IMR-90 (cell line): Measurements from ENCODE around the gene PNMA8A. TPM values are rescaled to one million over a fixed set of nuclear protein-coding genes. Genes with fewer than 3 reads are reported as not detected.

Experiments used
- ATAC-seq: fragments of 200-7000 bp; cut with Tn5 transposase; 2 replicates; pipeline ENCODE4 v1.9.1; 2020; ENCODE audit warnings: low read depth, mild to moderate bottlenecking, moderate library complexity
- BruUV-seq: library from RNA; stranded (reverse); fragments of 400-500 nt; replicated peaks from 2 replicates; lab custom pipeline; 2021; lab: Mats Ljungman, UMichigan
- CTCF ChIA-PET: fragments of 300-600 bp; formaldehyde crosslinking; extraction: SDS; loops from one replicate; lab custom pipeline; 2021; ENCODE audit warnings: antibody characterized with exemption; lab: Yijun Ruan, JAX
- POLR2A ChIA-PET: fragments of 300-600 bp; sonication (Branson Sonifier 250); formaldehyde crosslinking; loops from one replicate; lab custom pipeline; 2022; ENCODE audit warnings: antibody characterized with exemption; ENCODE audit not compliant: unreplicated experiment; lab: Charles Lee
- DNase-seq: peaks from one replicate; pipeline ENCODE4 v3.0.0; 2013
- H2AFZ ChIP-seq: replicated peaks from 2 replicates; pipeline ENCODE3; 2013; ENCODE audit warnings: low read length, mild to moderate bottlenecking; ENCODE audit not compliant: poor library complexity
- H2AK5ac ChIP-seq: 2 replicates; pipeline ENCODE4 v1.6.1; 2013; ENCODE audit warnings: low read depth, low read length, inconsistent platforms
- H2AK9ac ChIP-seq: replicated peaks from 2 replicates; pipeline ENCODE3; 2013; ENCODE audit warnings: mild to moderate bottlenecking, low read depth, low read length, moderate library complexity; ENCODE audit not compliant: poor library complexity
- H2BK120ac ChIP-seq: 2 replicates; pipeline ENCODE4 v1.6.1; 2013; ENCODE audit warnings: low read depth, low read length, inconsistent platforms
- H2BK15ac ChIP-seq: 3 replicates; pipeline ENCODE4 v1.6.1; 2013; ENCODE audit warnings: low read depth, low read length, inconsistent platforms
- H2BK20ac ChIP-seq: 2 replicates; pipeline ENCODE4 v1.6.1; 2013; ENCODE audit warnings: low read depth, mild to moderate bottlenecking, inconsistent platforms, low read length, moderate library complexity
- H2BK5ac ChIP-seq: 2 replicates; pipeline ENCODE4 v1.6.1; 2013; ENCODE audit warnings: mild to moderate bottlenecking, low read depth, low read length, inconsistent platforms; ENCODE audit not compliant: poor library complexity, severe bottlenecking
- H3K14ac ChIP-seq: replicated peaks from 2 replicates; pipeline ENCODE4 v1.6.1; 2013; ENCODE audit warnings: low read depth, low read length, inconsistent platforms
- H3K18ac ChIP-seq: 2 replicates; pipeline ENCODE4 v1.6.1; 2013; ENCODE audit warnings: low read depth, low read length, control low read depth
- H3K23ac ChIP-seq: 2 replicates; pipeline ENCODE4 v1.6.1; 2013; ENCODE audit warnings: low read depth, low read length, inconsistent platforms
- H3K27ac ChIP-seq: 2 replicates; pipeline ENCODE4 v1.5.1; 2013; ENCODE audit warnings: mild to moderate bottlenecking, control low read depth, low read length; ENCODE audit not compliant: insufficient read depth
- H3K27me3 ChIP-seq: 2 replicates; pipeline ENCODE4 v1.6.1; 2013; ENCODE audit warnings: low read length; ENCODE audit not compliant: control insufficient read depth, insufficient read depth
- H3K36me3 ChIP-seq: 2 replicates; pipeline ENCODE4 v1.6.1; 2013; ENCODE audit warnings: low read length, mixed read lengths; ENCODE audit not compliant: control insufficient read depth, insufficient read depth
- H3K4ac ChIP-seq: 2 replicates; pipeline ENCODE4 v1.6.1; 2013; ENCODE audit warnings: low read depth, low read length, inconsistent platforms
- H3K4me1 ChIP-seq: 2 replicates; pipeline ENCODE4 v1.6.1; 2013; ENCODE audit warnings: low read length, mixed read lengths; ENCODE audit not compliant: control insufficient read depth, insufficient read depth
- H3K4me2 ChIP-seq: 2 replicates; pipeline ENCODE4 v1.6.1; 2013; ENCODE audit warnings: low read depth, mild to moderate bottlenecking, control low read depth, low read length, moderate library complexity
- H3K4me3 ChIP-seq: 2 replicates; pipeline ENCODE4 v1.5.1; 2013; ENCODE audit warnings: low read depth, mild to moderate bottlenecking, control low read depth, low read length, moderate library complexity; ENCODE audit not compliant: insufficient read depth
- H3K56ac ChIP-seq: 2 replicates; pipeline ENCODE4 v1.6.1; 2013; ENCODE audit warnings: low read length, inconsistent platforms; ENCODE audit not compliant: insufficient read depth; ENCODE audit errors: extremely low read depth
- H3K79me1 ChIP-seq, 2 experiments: 2 replicates each; pipeline ENCODE4 v1.6.1; 2013; ENCODE audit warnings: low read length in 2 of 2, inconsistent platforms in 1 of 2, low read depth in 1 of 2
- H3K9ac ChIP-seq: 2 replicates; pipeline ENCODE4 v1.6.1; 2013; ENCODE audit warnings: low read depth, low read length, control low read depth
- H3K9me1 ChIP-seq: 2 replicates; pipeline ENCODE4 v1.6.1; 2013; ENCODE audit warnings: low read length, inconsistent platforms; ENCODE audit not compliant: insufficient read depth
- H3K9me3 ChIP-seq: 2 replicates; pipeline ENCODE4 v1.6.1; 2013; ENCODE audit warnings: low read length; ENCODE audit not compliant: control insufficient read depth, insufficient read depth
- H4K20me1 ChIP-seq: 2 replicates; pipeline ENCODE4 v1.6.1; 2013; ENCODE audit warnings: low read length, inconsistent platforms; ENCODE audit not compliant: insufficient read depth
- H4K5ac ChIP-seq: 2 replicates; pipeline ENCODE4 v1.6.1; 2013; ENCODE audit warnings: mild to moderate bottlenecking, low read depth, low read length, control low read depth
- H4K8ac ChIP-seq, 2 experiments: 2 replicates each; pipeline ENCODE4 v1.6.1; 2013; ENCODE audit warnings: low read depth in 2 of 2, low read length in 2 of 2, control low read depth in 1 of 2, inconsistent platforms in 1 of 2
- H4K91ac ChIP-seq: 2 replicates; pipeline ENCODE4 v1.6.1; 2013; ENCODE audit warnings: low read depth, low read length, inconsistent platforms; ENCODE audit not compliant: insufficient read depth
- FOS ChIP-seq: fragments of 150-350 bp; IDR thresholded peaks from 2 replicates; pipeline ENCODE4 v1.6.1; 2016; ENCODE audit warnings: low read depth, low read length
- MAZ ChIP-seq: IDR thresholded peaks from 2 replicates; pipeline ENCODE4 v1.6.1; 2012; ENCODE audit warnings: low read depth, mild to moderate bottlenecking, low read length, improper control_type of control experiment, moderate library complexity, borderline replicate concordance
- MXI1 ChIP-seq: IDR thresholded peaks from 2 replicates; pipeline ENCODE4 v1.6.1; 2012; ENCODE audit warnings: low read depth, mild to moderate bottlenecking, low read length, moderate library complexity, borderline replicate concordance
- NFE2L2 ChIP-seq: fragments of 150-350 bp; IDR thresholded peaks from 2 replicates; pipeline ENCODE4 v1.6.1; 2016; ENCODE audit warnings: low read depth, mild to moderate bottlenecking, low read length
- POLR2A ChIP-seq: IDR thresholded peaks from 2 replicates; pipeline ENCODE4 v1.6.1; 2012; ENCODE audit warnings: mild to moderate bottlenecking, low read depth, low read length
- RCOR1 ChIP-seq: IDR thresholded peaks from 2 replicates; pipeline ENCODE4 v1.6.1; 2012; ENCODE audit warnings: mild to moderate bottlenecking, low read length, improper control_type of control experiment; ENCODE audit not compliant: insufficient replicate concordance
- WGBS, 2 experiments: methylation state at CpG; one replicate each; pipeline versions ENCODE4 v1.1.5 to v1.1.7; 2013; ENCODE audit warnings: missing lambda C conversion rate in 2 of 2; ENCODE audit not compliant: insufficient read length in 1 of 2; ENCODE audit errors: extremely low coverage in 2 of 2; 5-methylcytosine and 5-hydroxymethylcytosine counted together
- dilution Hi-C: fragments of 300-500 bp; cut with HindIII; formaldehyde crosslinking; loops from one replicate; pipeline ENCODE4 v1.14.3; 2018; ENCODE audit warnings: low sequenced_read_pairs; ENCODE audit not compliant: unreplicated experiment
- in situ Hi-C: fragments of 300-500 bp; cut with MboI; formaldehyde crosslinking; loops from 3 replicates; pipeline ENCODE4 v1.14.3; 2019; ENCODE audit warnings: low sequenced_read_pairs, inconsistent platforms, mixed read lengths
- intact Hi-C: fragments of 100-400 bp; cut with micrococcal nuclease; formaldehyde crosslinking; loops from 2 replicates; pipeline ENCODE4 v1.10.0; 2022
- polyA plus RNA-seq, 3 experiments: library from polyadenylated mRNA; depleted of rRNA; stranded (reverse); fragments of >200 nt; gene quantifications; 2 replicates each; pipeline ENCODE4 v1.2.3, GENCODE V29; 2012; ENCODE audit warnings: low replicate concordance in 1 of 3
- total RNA-seq: library from RNA; depleted of rRNA; stranded (reverse); fragments of >200 nt; gene quantifications from 2 replicates; pipeline ENCODE4 v1.2.3, GENCODE V29; 2012
- TF ChIP-seq, protein P1 (sequence below): fragments of 150-350 bp; IDR thresholded peaks from 2 replicates; pipeline ENCODE4 v1.6.1; 2016; ENCODE audit warnings: low read depth, mild to moderate bottlenecking, low read length, moderate library complexity, borderline replicate concordance
- TF ChIP-seq, protein P2 (sequence below): conservative IDR thresholded peaks from 2 replicates; pipeline ENCODE4 v1.5.1; 2012; ENCODE audit warnings: mild to moderate bottlenecking, low read depth, low read length, improper control_type of control experiment

Gene PNMA8A
- total and polyA plus RNA-seq, 2 of the 4 experiments (the other 2 are of a cell fraction): 0.77 to 0.90 TPM

DNA sequence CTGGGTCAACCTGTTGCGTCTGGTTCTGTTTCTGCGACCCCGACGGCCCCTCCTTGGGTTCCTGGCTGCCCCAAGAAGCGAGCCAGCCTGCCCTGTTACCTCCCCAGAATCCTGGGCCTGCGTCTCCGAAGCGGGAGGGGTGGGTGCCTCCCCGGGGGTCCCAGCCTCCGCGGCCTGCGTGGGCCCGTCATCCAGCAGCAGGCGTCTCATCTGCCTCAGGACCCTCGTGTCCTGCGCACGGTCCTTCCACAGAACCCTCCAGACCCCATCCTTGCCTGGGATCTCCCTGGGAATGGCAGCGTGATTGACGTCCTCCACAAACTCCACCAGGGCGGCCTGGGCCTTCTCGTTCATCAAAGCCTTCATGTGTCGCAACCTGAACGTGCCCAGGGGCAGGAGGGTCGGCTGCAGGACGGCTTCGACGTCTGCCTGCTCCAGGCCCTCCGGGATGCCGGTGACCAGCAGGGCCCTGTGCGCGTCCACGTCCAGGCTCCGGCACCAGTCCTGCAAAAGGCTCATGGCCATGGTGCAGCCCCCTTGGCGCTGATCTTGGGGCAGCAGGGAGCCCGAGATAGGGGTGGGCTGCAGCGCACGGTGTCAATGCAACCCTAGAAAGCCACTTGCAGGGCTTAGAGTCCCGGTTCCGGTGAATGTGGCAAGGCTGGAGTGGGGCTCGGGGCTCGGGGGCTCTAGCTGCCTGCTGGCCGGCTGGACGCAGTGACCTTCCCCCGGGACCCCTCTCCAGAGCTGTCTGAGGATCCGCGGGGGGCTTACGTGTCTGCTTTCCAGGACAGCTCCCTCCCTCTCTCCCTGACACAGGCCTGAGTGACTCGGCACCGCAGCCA is 23.8 kb upstream of the PNMA8A start:
- no peak overlapping the region for H4K91ac ChIP-seq
- no peak overlapping the region for H2AK9ac ChIP-seq
- H3K9me3 ChIP-seq: no peaks in the 10 kb centered on the region
- H3K27me3 ChIP-seq: peaks cover 42% of the 10 kb centered on the region
- peak overlapping the region; percentile 89 for H2AFZ ChIP-seq
- no peaks in the 10 kb centered on the region for H3K79me1 ChIP-seq
- ChIA-PET POLR2A (no interaction called here), CTCF (interaction anchor here (1.1 kb wide), 2 partner anchors 8 to 21 kb away, joined by 3 to 4 read pairs; no protein-coding TSS in a partner anchor)
- H3K56ac ChIP-seq: no peak overlapping the region
- H3K4me3 ChIP-seq: peak overlapping the region; percentile 45
- H2BK20ac ChIP-seq: no peak overlapping the region
- H3K27ac ChIP-seq: no peak overlapping the region
- in situ Hi-C loops (no loop called here), intact Hi-C loops (no loop called here), dilution Hi-C loops (no loop called here)
- no peak for ATAC-seq
- H3K18ac ChIP-seq: no peak overlapping the region
- H3K9ac ChIP-seq: peak overlapping the region; percentile 42
- no peak overlapping the region for H3K14ac ChIP-seq
- BruUV-seq: no TSS peak
- no peak for TF ChIP-seq RCOR1
- no peak for TF ChIP-seq POLR2A
- TF ChIP-seq NFE2L2: no peak
- TF ChIP-seq MXI1: no peak
- TF ChIP-seq FOS: no peak
- TF ChIP-seq MAZ: no peak
- TF ChIP-seq, protein P1, sequence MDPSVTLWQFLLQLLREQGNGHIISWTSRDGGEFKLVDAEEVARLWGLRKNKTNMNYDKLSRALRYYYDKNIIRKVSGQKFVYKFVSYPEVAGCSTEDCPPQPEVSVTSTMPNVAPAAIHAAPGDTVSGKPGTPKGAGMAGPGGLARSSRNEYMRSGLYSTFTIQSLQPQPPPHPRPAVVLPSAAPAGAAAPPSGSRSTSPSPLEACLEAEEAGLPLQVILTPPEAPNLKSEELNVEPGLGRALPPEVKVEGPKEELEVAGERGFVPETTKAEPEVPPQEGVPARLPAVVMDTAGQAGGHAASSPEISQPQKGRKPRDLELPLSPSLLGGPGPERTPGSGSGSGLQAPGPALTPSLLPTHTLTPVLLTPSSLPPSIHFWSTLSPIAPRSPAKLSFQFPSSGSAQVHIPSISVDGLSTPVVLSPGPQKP: no peak
- TF ChIP-seq, protein P2, sequence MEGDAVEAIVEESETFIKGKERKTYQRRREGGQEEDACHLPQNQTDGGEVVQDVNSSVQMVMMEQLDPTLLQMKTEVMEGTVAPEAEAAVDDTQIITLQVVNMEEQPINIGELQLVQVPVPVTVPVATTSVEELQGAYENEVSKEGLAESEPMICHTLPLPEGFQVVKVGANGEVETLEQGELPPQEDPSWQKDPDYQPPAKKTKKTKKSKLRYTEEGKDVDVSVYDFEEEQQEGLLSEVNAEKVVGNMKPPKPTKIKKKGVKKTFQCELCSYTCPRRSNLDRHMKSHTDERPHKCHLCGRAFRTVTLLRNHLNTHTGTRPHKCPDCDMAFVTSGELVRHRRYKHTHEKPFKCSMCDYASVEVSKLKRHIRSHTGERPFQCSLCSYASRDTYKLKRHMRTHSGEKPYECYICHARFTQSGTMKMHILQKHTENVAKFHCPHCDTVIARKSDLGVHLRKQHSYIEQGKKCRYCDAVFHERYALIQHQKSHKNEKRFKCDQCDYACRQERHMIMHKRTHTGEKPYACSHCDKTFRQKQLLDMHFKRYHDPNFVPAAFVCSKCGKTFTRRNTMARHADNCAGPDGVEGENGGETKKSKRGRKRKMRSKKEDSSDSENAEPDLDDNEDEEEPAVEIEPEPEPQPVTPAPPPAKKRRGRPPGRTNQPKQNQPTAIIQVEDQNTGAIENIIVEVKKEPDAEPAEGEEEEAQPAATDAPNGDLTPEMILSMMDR: no peak
- no peak for DNase-seq
- no peak overlapping the region for H2BK5ac ChIP-seq
- H4K5ac ChIP-seq: peak overlapping the region; percentile 34; the same call in 1 of the 2 replicates
- H2BK120ac ChIP-seq: no peak overlapping the region
- H3K36me3 ChIP-seq: no peaks in the 10 kb centered on the region
- no peak overlapping the region for H3K23ac ChIP-seq
- no peaks in the 10 kb centered on the region for H3K9me1 ChIP-seq
- H4K20me1 ChIP-seq: no peaks in the 10 kb centered on the region
- H3K4me2 ChIP-seq: peak overlapping the region; percentile 61; the same call in 1 of the 2 replicates
- peak overlapping the region in 1 of 2 experiments; percentile 47; a peak in 1 of 4 replicates for H4K8ac ChIP-seq
- H3K4me1 ChIP-seq: no peaks in the 10 kb centered on the region
- 41% methylated on average over 14 of the region's 49 CpGs; no CpG with 5 or more reads in 1 of the 2 experiments for WGBS, 2 experiments
- no peak overlapping the region for H2AK5ac ChIP-seq
- no peak overlapping the region for H3K4ac ChIP-seq
- H2BK15ac ChIP-seq: no peak overlapping the region
